NCI-H2081 treated with DMSO at 0.1 percent for 48 hours (cell line): Measurements from ENCODE around the gene DOC2B.
"Not testable (repeated sequence)": the region's sequence is repeated elsewhere in the genome, so short reads cannot be mapped to it uniquely, and the experiment has no call there.

Source experiments
- DNase-seq: peaks from one replicate; lab custom pipeline; 2025; lab: John Stamatoyannopoulos, UW

DOC2B gene

DNA sequence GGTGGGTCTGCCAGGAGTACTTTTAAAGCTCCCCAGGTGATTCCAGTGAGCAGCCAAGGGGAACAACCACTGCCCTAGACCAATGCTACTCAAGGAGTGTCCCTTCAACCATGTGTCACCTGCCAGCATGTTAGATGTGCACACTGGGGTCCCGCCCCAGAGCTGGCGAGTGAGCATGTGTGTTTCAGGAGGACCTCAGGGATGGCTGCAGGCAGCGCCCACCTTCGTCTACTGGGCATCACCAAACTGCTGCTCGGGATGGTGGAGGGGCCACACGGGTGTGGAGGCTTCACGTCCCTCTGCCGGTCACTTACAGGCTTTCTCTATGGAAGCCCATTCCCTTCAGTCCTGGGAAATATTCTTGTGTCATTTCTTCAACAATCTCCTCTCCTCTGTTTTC lies 29.0 kb upstream of the DOC2B start:
- DNase-seq = no peak

- no peak for DNase-seq
These were observed 27.0 kb upstream of the DOC2B start for GRCh38 chr17:208429-208828.

GRCh38 chr17:207775-208174 lies 26.3 kb upstream of the DOC2B start:
- DNase-seq = no peak

GRCh38 chr17:206941-207560 lies 25.6 kb upstream of the DOC2B start:
- no peak for DNase-seq

DNA sequence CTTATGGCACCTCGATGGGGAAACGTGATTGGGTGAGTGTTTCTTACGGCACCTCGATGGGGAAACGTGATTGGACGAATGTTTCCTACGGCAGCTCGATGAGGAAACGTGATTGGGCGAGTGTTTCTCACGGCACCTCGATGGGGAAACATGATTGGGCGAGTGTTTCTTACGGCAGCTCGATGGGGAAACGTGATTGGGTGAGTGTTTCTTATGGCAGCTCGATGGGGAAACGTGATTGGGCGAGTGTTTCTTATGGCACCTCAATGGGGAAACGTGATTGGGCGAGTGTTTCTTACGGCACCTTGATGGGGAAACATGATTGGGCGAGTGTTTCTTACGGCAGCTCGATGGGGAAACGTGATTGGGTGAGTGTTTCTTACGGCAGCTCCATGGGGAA lies 25.0 kb upstream of the DOC2B start:
- not testable (repeated sequence) for DNase-seq

DNA sequence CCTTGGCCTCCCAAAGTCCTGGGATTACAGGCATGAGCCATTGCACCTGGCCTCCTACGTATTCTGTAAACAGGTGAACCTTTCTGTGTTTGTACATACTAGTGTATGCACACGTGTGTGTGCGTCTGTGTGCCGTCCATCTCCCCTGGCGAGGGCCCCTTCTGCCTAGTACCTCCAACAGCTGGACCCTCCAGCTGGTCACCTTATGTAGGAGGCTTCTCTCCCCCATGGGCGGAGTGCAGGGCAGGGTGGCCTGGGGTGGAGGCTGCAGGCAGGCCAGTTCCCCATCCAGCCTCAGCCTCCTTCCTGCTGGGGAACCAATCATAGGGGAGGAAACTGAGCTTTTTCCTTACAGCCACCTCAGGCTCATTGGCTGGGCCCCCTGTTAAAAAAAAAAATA lies 24.4 kb upstream of the DOC2B start:
- no peak for DNase-seq

- DNase-seq = no peak
These were observed 23.8 kb upstream of the DOC2B start for GRCh38 chr17:205148-205669.

GRCh38 chr17:204427-205147 lies 23.1 kb upstream of the DOC2B start:
- DNase-seq = no peak

DNA sequence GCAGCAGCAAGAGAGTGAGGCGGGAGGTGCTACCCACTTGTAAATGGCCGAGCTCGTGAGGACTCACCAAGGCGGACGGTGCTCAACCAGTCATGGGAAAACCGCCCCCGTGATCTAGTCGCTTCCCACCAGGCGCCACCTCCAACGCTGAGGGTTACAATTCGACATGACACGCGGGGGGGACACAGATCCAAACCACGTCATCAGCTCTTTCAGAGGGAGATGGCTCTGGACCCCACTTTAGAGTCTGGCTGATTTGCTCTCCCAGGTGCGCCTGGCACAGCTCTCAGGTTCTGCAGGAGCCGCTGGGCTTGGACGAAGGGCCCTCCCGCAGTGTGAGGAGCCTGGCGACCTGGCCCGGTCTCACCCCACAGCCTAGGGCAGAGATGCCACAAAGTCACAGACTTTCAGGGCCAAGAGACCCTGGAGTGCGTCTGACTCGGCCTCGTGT lies 21.1 kb upstream of the DOC2B start:
- no peak for DNase-seq

- not testable (repeated sequence) for DNase-seq
These were observed 20.3 kb upstream of the DOC2B start for GRCh38 chr17:201736-202135.

GRCh38 chr17:201257-201656 lies 19.8 kb upstream of the DOC2B start:
- DNase-seq = not testable (repeated sequence)

DNA sequence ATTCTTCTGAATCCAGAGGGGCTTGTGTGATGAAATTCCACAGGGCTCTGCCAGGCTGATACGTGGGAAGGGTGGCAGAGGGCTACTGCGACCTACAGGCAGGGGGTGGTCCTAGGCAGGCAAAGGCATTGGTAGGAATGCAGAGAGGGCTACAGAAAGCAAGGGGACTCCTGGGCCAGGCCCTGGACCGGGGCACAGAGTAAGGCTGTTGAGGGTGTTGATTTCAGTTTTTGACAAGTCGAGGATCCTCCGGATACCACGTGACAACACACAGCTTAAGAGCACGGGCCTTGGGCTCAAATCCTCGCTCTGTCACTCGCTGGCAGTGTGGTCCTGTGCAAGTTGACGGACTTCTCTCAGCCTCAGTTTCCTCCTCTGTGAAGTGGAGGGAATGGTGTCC lies 19.1 kb upstream of the DOC2B start:
- DNase-seq = no peak

DNA sequence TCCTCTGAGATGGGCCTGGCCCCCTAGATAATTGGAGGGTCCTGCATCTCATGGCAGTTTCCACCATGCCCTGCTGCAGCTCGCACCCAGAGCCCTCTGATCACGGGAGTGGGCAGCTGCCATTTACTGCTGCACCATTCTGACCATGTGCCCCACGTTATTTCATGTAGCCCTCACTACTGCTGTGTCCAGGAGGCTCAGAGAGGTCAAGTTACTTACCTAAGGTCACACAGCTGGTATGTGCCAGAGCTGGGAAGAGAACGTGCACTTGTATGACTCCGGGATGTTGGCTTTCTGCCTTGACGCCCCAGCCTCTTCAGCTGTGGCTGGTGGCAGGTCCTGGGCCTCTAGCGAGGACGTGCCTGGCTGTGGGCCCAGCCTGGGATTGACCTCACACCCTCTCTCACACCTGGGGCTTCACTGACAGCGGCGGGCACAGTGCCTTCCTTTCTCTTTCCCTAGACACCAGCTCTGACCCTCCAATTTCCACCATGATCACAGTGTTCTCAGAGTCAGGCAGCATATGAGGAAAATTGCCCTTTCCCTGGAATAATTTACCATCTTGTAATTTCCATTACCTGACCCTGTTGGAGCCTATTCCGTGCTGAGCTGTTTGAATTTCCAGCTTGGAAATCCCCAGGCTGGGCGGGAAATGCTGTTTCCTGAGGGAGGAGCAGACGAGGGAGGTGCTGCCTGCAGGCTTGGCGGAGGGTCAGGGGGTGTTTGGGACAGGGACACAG lies 18.5 kb upstream of the DOC2B start:
- no peak for DNase-seq

DNA sequence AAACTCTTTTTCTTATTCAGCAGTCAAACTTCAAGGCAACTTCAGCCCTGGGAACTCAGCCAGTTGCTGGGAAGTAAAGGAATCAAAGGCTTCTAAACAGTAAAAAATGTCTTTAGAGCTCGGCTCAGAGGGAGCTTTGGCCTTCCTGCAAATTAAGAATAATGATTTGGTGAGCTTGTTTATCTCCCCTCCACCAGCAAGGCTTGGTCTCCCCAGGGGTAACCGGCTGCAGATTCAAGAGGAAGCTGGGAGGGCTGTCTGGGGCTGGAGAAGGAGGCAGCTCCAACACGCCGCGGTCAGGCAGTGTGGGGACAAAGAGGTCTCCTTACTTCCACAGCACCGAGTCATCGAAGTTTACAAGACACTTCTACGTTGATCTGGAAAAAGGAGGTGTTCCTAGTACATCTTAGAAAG lies 17.7 kb upstream of the DOC2B start:
- no peak for DNase-seq

GRCh38 chr17:198225-198624 lies 16.8 kb upstream of the DOC2B start:
- not testable (repeated sequence) for DNase-seq

GRCh38 chr17:197352-197751 lies 15.9 kb upstream of the DOC2B start:
- no peak for DNase-seq

- DNase-seq = no peak
These were observed 13.6 kb upstream of the DOC2B start for GRCh38 chr17:194828-195602.

DNA sequence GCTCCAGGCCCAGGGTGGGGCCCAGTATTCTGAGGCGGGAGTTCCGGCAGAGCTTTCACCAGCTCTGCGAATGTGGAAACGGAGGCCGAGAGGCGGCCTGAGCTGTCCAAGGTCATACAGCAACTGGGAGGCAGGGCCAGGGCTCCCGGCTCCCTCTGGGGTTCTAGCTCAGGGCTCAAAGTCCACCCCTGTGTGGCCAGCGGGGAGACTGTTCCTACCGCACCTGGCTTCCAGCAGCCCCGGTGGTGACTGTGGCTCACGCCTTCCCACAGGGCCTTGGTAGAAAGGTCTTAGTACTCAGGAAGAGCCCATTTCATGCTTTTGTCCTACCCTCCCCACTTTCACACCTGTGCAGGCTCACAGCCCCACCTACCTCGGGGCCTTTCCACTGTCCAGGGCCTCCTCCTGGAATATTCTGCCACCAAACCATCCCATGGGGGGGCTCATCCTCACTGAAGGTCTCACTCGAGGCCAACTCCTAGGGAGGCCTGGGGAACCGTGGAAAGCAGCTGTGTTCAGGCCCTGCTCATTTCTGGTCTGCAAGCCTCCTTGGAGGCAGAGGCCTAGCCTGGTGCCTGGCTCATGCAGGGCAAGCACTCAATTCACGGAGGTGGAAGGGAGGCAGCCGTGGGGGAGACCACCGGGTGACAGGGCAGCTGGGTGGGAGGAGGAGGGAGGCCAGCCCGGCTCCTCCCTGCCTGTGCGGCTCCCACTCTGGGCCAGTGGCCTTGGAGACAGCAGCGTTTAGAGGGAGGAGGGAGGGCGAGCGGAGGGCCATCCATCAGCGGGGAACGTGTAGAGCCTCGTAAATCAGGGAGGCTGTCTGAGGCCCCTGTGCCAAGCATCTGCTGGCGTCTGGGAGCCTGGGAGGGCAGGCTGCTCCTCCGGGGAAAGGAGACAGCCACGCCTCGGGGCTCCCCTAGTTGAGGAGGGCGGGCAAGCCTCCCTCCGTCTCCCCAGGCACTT lies 12.7 kb upstream of the DOC2B start:
- no peak for DNase-seq

DNA sequence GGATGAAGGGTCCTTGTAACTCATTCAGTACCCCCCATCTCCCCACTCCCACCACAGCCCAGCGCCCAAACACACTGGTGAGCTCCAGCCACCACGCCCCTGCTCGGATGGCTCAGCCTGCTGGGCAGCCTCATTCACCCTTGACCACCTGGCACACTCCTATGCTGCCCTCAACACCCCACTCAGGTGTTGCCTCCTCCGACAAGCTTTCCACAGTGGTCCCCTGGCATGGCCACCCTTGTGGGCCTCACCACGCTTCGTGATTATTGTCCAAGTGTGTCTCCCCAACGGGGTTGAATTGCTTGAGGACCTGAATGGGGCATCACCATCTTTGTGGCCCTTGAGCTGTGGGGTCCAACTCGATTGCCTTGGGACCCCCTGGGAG lies 12.0 kb upstream of the DOC2B start:
- DNase-seq = no peak

DNA sequence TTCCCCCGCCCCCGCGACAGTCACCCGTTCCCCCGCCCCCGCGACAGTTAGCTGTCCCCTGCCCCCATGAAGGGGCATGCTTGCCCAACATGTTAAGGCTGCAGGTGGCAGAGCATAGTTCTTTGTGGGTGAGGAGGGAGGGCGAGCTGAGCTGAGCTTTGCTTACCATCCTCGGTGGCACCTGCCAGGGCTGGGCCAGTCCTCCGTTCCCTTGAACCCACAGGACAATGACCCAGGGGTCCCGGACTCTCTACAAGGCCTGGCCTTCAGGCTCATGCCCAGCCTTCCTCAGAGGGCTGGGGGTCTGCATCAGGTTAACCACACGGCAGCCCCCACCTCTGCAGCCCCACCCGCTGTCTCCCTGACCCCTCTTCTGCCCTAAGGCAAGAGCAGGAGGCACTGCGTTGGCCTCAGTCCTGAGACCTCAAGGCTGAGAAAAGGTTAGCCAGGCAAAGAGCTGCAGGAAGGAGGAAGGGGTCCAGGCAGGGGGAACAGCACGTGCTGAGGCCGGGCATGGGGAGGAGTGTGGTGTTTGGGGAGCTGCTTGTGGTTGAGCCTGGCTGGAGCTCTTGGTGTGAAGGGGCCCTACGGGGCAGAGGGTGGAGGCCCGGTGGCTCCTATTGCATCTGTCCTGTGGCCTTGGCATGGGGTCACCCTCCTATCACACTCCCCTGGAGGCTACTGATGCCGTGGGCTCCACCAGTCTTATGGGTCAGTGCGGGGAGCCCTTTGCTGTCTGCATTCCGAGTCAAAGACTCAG lies 11.4 kb upstream of the DOC2B start:
- no peak for DNase-seq
